GM19043 (cell line): Measurements from ENCODE around the gene HHAT.

ENCODE experiments used
- ATAC-seq: cut with Tn5 transposase; IDR thresholded peaks from one replicate; pipeline ENCODE4 v1.9.1; 2021; ENCODE audit warnings: low read depth; ENCODE audit not compliant: unreplicated experiment

The HHAT gene

DNA sequence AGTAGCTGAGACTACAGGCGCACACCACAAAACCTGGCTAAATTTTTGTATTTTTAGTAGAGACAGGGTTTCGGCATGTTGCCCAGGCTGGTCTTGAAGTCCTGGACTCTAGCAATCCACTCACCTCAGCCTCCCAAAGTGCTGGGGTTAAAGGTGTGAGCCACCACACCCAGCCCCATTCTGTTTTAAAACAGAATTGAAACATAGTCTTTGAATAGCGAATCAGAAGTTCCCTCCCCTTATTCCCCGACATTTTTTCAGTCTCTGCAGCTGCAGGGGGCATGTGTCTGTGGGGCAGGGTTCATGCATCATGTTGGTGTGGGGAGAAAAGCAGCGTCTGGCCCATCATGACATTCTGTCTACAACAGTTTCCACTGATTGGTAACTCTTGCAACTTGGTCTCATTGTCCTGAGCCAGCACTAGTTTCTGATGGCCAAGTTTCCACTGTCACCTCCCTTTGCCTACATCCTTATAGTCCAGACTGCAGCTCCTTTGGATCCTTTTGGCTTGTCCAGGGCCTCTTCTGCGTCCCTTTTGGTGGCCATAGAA, 15.6 kb upstream of the HHAT start:
- no peak for ATAC-seq

DNA sequence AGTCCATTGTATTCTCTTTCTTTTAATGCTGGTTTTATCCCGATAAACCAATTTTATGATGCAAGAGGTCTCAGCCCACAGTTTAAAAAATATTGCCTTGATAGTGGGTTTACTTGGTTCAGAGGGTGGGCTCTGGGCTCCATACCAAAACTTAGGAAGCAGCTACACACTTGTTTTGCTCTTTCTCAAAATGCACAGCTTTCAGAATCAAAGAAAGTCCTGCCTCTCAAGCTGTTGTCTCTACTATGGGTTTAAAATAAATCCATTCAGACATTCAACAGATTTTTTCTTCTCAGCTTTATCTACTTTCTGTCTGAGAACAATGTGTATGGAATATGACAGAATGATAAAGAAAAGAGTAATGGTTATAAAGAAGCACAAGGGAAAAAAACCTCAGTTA, 14.8 kb upstream of the HHAT start:
- no peak for ATAC-seq

DNA sequence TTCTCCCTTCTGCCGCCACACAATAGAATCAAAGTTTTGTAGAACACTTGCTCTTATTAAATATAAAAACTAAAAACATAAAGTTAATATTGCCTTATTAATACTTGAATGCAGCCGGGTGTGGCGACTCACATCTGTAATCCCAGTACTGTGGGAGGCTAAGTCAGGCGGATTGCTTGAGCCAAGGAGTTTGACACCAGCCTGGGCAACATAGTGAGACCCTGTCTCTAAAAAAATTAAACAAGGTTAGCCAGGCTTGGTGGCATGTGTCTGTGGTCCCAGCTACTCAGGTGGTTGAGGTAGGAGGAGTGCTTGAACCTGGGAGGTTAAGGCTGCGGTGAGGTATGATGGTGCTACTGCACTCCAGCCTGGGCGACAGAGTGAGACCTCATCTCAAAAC, 13.2 kb upstream of the HHAT start:
- no peak for ATAC-seq

DNA sequence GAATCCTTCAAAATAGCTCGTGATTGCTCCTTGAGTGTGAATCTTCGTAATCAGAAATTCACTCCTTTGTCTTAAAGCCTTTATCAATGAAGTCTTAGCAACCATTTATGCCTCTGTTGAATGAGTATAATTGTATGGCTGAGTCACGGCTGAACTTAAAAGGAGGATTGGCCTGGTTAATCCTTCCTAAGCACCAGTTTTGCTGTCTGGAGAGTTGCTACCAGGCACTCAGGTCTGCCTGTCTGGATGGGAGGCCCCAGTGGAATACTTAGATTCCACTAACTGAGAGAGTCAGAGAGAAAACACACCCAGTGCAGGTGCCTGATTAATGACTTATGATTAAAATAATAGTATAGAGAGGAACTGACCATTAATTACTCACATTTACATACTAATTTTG, 7.6 kb upstream of the HHAT start:
- no peak for ATAC-seq

DNA sequence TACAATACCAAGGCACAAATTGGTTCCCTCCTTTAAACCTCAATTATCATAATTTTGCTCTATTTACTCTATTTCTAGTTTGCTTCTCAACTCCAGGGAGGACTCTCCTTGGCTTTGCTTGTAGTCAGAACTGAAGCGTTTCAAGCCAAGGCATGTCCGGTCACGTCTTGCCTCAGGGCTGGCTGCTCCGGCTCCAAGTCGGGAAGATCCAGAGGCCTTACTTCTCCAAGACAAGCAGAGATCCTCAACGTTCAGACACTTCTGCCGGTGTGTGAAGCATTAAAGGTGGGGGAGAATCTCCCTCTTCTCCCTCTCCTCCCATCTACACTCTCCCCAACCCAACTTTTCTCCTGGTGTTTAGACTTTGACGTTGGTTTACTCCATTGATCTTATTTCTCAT, 7.2 kb upstream of the HHAT start:
- no peak for ATAC-seq

DNA sequence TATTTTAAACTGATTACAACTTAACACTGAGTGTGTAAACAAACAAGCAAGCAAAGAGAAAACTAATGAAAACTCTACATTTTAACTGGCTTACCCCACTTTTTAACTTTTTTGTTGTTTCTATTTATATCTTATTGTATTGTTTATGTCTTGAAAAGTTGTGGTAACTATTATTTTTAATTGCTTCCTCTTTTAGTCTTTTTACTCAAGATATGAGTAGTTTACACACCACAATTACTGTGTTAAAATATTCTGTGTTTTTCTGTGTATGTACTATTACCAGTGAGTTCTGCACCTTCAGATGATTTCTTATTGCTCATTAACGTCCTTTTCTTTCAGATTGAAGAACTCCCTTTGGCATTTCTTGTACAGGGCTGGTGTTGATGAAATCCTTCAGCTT, 4.7 kb upstream of the HHAT start:
- ATAC-seq: no peak

DNA sequence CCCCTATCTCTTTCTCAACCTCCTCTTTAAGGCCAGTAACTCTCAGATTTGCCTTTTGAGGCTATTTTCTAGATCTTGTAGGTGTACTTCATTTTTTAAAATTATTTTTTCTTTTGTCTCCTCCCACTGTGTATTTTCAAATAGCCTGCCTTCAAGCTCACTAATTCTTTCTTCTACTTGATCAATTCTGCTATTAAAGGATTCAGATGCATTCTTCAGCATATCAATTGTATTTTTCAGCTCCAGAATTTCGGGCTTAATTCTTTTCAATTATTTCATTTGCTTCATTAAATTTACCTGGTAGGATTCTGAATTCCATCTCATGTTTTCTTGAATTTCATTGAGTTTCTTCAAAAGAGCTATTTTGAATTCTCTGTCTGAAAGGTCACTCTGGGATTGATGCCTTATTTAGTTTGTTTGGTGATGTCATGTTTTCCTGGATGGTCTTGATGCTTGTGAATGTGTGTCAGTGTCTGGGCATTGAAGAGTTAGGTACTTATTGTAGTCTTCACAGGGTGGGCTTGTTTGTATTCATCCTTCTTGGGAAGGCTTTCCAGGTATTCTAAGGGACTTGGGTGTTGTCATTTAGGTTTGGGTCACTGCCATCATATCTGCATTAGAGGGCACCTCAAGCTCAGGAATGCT, 3.6 kb upstream of the HHAT start:
- ATAC-seq: no peak

DNA sequence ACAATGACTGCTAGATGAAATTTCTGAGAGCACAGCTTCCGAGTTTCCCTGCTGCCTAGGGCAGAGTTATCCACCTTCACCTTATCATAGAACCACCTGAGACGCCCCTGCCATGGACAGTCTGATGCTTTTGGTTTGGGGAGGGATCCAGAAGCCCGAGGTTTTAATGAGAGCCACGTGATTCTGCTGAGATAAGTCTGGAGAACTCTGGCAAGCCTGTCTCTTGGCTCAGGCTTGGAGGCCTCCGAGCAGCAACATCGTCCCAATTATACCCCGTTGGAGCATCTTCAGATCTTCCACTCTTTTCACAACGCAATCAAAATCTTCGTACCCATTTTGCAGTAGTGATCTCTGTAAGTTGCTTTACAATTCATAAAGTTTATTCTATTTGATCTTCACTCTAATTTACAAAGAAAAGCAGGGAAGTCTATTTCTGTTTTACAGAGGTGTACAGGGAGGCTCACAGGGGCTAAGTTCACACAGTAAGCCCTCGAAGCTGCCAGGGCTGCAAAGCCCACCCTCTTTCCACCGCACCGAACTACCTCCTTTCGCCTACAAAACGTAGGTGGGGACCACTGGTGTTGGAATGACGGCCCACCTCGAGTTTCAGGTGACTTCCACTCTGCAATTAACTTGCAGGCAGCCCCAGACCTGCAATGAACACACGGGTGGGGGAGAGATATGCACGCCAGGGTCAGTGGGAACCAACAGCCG, 513 bp upstream of the HHAT start:
- no peak for ATAC-seq

DNA sequence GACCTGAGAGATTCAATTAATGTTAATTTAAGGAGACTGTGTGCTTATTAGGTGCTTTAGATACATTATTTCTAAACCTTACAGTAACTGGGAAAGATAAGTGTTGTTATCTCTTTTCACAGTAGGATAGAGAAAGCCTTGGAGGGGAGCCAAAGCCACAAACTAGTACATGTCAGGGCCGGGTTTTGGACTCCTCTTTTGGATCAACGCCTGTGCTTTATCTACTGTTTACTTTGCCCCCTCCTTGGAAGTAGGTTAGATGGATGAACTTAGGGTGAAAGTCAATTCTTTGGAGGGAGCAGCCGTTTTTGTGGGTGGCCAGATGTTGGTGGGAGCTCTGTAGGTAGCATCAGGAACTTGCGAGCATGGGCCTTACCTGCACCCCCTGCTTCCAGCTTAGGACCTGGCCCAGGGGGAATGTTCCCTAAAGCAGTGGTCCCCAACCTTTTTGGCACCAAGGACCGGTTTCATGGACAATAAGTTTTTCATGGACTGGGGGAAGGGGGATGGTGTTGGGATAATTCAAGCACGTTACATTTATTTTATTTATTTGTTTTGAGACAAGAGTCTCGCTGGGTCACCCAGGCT, 1.7 kb downstream of the HHAT start:
- no peak for ATAC-seq

DNA sequence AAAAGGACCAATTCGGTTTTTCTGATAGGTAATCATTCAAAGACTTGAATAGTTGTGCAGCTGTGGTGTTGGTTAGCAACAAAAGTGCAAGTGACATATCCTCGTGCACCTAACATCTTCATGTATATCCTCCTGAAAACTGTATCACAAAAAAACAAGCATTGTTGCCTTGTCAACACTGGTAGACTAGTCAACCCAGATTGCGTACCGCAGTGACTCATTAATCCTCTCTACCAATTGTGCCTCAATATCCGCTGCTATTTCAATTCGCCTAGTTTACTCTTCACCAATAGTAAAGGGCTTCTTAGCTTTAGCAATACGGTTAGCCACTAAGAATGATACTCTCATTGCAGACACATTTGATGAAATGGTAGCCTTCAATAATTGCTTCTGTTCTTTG, 3.5 kb downstream of the HHAT start:
- no peak for ATAC-seq

DNA sequence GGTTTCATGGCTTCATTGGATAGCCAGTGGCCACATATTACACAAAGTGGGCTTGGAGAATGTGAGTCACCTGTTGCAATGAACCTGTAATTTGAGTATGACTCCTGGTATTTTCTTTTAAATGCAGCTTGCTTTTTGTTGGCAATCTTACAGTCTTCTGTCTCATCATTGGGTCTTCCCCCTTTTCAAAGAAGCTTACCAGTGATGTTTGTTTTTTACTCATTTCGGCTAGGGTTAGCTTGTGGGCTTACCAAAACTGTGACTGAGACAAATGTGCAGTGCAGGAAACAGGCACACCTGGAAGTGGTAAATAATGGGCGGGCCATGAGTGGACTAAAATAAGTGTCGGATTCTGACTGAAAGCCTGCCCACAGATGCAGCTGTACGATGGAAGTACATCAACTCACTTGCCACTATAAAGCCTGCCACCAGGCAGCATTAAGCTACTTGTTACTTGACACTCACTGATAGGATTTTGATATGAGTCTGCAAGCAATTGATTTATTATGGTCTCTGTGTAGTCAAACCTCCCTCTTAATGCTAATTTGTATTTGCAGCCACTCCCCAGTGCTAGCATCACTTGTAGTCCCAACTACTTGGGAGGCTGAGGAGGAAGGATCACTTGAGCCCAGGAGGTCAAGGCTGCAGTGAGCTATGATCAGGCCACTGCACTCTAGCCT, 4.2 kb downstream of the HHAT start:
- peak; percentile 70 for ATAC-seq

DNA sequence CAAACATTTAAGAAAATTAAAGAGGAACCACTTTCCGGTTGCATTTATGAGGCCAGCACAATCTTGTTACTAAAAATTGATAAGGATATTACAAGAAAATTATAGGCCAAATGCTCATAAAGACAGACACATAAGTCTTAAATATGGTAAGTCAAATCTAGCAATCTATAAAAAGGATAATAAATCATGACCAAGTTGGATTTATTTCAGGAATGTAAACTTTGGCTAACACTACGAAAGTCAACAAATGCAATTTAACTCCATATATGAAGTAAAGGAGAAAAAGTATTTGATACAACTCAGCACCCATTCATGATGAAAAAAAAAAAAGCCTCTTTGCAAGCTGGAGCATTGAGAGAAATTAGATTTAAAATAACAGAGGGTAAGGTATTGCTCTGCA, 6.3 kb downstream of the HHAT start:
- no peak for ATAC-seq

DNA sequence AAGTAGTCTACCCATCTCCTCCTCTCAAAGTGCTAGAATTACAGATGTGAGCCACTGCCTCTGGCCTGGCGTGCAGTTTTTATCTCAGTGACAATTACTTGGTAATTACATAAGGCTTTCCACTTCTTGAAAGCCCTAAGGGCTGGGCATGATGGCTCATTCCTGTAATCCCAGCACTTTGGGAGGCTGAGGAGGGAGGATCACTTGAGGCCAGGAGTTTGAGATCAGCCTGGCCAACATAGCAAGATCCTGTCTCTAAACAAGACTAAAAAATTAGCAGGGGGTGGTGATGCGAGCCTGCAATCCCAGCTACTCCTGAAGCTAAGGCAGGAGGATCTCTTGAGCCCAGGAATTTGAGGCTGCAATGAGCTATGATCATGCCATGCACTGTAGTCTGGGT, 7.7 kb downstream of the HHAT start:
- no peak for ATAC-seq

DNA sequence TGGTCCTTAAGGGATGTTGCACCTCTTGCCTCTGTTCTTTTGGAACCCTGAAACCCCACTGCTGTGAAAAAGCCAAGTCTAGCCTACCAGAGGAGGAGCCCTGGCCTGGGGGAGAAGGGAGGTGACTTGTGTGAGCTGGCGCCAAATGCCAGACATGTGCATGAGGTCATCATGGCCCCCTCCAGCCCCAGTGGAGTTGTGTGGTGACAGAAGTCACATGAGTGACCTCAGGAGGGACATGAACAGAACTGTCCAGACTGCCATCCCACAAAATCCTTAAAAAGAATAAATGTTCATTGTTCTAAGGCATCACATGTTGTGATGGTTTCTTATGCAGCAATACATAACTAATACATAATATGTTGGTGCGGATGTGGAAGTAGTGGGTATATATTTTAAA, 10.8 kb downstream of the HHAT start:
- no peak for ATAC-seq

DNA sequence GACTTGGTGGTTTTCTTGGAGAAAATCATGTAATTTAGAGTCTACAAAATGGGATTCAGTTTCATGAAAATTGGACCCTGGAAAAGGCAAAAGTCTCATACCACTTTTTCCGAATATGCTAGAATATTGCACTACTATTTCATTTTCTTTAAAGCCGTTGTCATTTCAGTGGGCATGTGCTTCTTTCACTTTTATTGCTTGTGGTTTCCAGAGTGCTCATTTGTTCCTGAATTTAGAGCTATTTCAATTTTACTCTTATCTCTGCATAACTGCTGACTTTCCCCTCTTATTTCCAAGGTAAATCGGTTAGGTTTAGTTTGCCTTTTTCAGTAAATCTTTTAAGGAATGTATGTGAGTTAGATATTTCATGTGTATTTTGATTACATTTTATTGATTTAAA, 11.6 kb downstream of the HHAT start:
- ATAC-seq: no peak

DNA sequence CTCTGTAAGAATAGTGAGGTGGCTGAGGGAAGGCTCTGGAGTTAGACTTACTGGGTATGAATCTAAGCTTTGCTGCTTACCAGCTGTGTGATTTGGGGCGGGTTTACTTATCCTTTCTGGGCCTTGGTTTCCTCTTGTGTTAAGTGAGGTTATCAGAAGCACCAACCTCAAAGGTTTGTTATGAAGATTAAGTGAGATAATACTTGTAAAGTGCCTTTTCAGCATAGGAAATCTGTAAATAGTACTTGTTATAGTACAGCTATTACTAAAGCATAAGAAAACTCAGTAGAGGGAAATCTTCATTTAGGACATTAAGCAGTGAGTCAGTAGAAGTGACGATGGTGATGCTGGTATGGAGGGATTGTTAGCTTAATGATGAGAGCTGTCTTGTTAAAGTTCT, 12.1 kb downstream of the HHAT start:
- ATAC-seq: no peak

DNA sequence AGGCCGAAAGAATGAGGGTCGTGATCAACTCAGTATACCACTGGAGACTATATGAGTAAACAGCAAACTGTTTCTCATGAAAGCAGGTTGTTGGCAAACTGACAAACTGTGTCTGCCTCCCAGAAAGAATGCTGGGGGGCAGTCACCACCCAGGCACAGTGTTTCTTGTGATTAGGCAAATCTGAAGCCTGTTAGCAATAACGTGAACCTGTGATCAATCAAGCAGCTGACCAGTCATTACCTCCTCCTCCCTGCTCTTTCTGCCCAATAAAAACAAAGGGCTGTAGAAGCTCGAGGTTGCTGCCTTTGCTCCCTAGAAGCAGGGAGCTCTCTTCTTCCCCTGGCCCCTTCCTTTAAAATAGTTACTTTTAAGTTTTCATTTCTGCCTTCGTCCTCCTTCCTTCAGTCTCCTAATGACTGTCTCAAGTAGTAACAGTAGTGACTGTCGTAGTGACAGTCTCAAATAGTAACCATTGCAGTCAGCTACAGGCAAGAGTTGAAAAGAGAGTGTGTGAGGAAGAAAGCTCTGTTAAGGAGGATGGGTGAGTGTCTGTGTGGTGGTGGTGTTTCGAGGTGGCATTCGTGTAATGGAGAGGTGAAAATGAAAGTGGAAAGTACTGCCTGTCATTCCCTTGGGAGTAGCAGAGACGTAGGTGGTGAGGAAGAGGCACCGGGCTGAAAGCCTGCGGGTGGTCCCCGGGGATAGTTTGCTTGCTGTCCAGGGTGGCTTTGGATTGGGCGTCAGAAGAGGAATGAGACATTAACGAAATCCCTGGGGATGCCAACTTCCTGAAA, 14.5 kb downstream of the HHAT start:
- ATAC-seq: peak; percentile 52

DNA sequence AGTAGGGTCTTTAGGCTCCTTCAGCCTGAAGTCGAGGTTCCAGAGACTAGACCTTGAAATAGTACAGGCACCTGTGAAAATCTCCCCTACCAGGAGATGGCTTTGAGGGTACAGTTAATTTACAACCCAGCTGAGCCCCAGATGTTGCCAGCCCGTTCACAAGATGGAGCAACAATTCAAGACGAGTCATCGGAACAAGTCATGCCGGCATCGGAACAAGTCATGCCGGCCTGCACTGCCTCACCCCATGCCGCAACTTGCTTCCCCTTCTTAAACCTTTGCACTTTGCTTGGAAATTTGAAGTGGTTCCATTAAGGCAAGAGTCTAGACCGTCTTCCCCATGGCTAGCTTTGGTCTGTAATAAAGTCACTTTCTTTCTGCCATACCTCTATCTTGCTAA, 16.0 kb downstream of the HHAT start:
- ATAC-seq: no peak

DNA sequence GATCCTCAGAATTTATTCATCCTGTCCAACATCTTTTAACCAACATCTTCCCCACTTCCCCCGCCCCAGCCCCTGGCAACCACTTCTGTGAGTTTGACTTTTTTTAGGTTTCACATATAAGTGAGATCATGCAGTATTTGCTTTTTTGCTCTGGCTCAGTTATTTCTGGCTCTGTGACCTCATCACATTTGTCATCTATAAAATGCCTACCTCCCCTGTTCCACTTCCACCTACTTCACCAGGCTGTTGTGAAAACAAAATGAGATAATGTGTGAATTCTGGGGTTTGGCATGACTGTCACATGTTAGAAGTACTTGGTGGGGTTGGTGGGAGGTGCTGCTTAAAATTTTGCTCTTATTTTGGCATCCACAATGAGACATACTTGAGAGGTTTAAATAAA, 18.4 kb downstream of the HHAT start:
- no peak for ATAC-seq

DNA sequence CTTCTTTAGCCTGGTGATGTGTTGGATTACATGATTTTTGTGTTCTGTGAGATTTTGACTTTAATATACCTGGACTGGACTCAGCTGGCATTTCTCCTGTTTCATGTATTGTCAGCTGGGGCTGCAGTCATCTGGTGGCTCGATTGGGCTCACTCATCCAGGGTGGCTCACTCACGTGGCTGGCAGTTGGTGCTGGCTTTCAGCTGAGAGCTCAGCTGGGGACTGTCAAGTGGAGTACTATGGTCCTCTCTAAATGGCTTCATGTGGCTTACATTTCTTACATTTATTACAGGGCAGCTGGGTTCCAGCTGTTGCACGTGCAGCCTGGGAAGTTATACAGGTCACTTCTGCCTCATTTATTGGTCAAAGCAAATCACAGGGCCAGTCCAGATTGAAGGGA, 22.8 kb downstream of the HHAT start:
- no peak for ATAC-seq

DNA sequence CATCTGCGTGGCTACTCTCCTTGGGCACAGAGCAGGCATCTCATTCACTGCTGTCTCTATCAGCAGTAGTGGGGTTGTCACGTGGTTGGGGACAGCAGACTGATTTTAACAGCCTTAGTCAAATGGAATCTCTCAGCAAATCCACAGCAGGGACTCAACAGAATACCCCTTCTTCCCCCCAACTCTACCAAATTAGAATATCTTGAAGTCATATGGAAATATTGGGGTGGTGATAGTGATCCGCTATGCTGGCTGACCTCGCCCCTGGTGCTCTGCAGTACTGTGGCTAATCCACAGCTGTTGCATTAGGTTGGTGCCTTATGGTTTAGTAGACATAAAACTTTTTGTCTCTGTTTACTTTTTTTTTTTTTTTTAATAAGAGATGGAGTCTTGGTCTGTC, 23.9 kb downstream of the HHAT start:
- ATAC-seq: no peak
